ENCODE results near the gene MT3. TPM values are rescaled to one million over a fixed set of nuclear protein-coding genes. Genes with fewer than 3 reads are reported as not detected.

Gene MT3
- total RNA-seq = not detected
- long read RNA-seq = 0 reads

GRCh38 chr16:56589141-56590039 lies at the start of gene MT3:
Gene MT3 (plus strand): TSS chr16:56589528. CDS start chr16:56589591, 63 bp downstream.
- H3K27ac ChIP-seq = no peak within 1 kb of the TSS
- peaks cover 20% of the 10 kb centered on the region for H3K27me3 ChIP-seq
- ATAC-seq = peak; percentile 27
- H3K9me3 ChIP-seq = no peaks in the 10 kb centered on the region
- H3K36me3 ChIP-seq = no peaks in the 10 kb centered on the region
- DNase-seq = no peak
- H3K4me3 ChIP-seq = peak within 1 kb of the TSS; percentile 31
- intact Hi-C loops (cut with DNase I) = no loop called here
- no peak for TF ChIP-seq CTCF (IDR thresholded peaks at IDR 0.05)
- peaks cover 9% of the 10 kb centered on the region for H3K4me1 ChIP-seq

GRCh38 chr16:56539656-56540055 lies 49.7 kb upstream of the MT3 start:
- H3K9me3 ChIP-seq = no peaks in the 10 kb centered on the region
- H3K36me3 ChIP-seq = no peaks in the 10 kb centered on the region
- H3K27me3 ChIP-seq = peaks cover 7% of the 10 kb centered on the region
- H3K4me3 ChIP-seq = no peak overlapping the region
- ATAC-seq = no peak
- H3K27ac ChIP-seq = no peak overlapping the region
- TF ChIP-seq CTCF (IDR thresholded peaks at IDR 0.05) = no peak
- no peak for DNase-seq
- intact Hi-C loops (cut with DNase I) = no loop called here
- H3K4me1 ChIP-seq = no peaks in the 10 kb centered on the region

- Histone ChIP-seq H3K4me1 (no peaks in the 10 kb centered on the region), H3K4me3 (no peak overlapping the region), H3K27me3 (no peaks in the 10 kb centered on the region), H3K36me3 (no peaks in the 10 kb centered on the region), H3K9me3 (no peaks in the 10 kb centered on the region), H3K27ac (no peak overlapping the region)
- intact Hi-C loops (cut with DNase I) = no loop called here
- ATAC-seq = no peak
- TF ChIP-seq CTCF (IDR thresholded peaks at IDR 0.05) = no peak
- DNase-seq = no peak
Observed at GRCh38 chr16:56542039-56542438, 47.3 kb upstream of the MT3 start.

- no peak for ATAC-seq
- intact Hi-C loops (cut with DNase I) = no loop called here
- no peak overlapping the region for H3K27ac ChIP-seq
Observed at GRCh38 chr16:56547120-56547948, 42.0 kb upstream of the MT3 start.

More at GRCh38 chr16:56547120-56547948, 42.0 kb upstream of the MT3 start:
- DNase-seq = no peak
- Histone ChIP-seq H3K36me3 (no peaks in the 10 kb centered on the region), H3K4me1 (peaks cover 6% of the 10 kb centered on the region), H3K9me3 (no peaks in the 10 kb centered on the region), H3K27me3 (no peaks in the 10 kb centered on the region), H3K4me3 (no peak overlapping the region)
- TF ChIP-seq CTCF (IDR thresholded peaks at IDR 0.05) = no peak

All from upper lobe of right lung (tissue), 1 donor.